ENCODE results near the gene SGCG.

Gene SGCG

DNA sequence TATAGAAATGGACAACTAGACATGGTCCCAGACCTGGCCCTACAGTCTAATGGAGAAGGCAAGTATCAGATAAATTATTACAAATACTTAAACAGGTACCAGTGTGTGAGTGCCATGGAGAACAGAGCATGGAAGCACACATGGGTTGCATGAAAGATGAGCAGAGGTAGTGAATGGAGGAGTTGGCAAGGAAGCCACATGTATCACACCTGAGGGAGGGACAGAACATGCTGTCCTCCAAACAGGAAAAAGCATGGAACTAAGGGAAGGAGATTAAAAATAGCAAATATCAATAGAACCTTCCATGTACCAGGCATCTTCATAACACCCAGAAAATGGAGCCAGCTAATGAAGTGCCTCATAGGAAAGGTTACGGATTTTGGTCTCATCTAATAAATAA is 166.8 kb downstream of the SGCG start:
- H3K4me3 ChIP-seq (ENCODE audit: low read depth, low read length), result no peak overlapping the region
- DNase-seq (ENCODE audit: low read depth), result no peak
- TF ChIP-seq CTCF (IDR thresholded peaks at IDR 0.05; ENCODE audit: insufficient read depth, low read depth, low read length, missing control alignments), result no peak

DNA sequence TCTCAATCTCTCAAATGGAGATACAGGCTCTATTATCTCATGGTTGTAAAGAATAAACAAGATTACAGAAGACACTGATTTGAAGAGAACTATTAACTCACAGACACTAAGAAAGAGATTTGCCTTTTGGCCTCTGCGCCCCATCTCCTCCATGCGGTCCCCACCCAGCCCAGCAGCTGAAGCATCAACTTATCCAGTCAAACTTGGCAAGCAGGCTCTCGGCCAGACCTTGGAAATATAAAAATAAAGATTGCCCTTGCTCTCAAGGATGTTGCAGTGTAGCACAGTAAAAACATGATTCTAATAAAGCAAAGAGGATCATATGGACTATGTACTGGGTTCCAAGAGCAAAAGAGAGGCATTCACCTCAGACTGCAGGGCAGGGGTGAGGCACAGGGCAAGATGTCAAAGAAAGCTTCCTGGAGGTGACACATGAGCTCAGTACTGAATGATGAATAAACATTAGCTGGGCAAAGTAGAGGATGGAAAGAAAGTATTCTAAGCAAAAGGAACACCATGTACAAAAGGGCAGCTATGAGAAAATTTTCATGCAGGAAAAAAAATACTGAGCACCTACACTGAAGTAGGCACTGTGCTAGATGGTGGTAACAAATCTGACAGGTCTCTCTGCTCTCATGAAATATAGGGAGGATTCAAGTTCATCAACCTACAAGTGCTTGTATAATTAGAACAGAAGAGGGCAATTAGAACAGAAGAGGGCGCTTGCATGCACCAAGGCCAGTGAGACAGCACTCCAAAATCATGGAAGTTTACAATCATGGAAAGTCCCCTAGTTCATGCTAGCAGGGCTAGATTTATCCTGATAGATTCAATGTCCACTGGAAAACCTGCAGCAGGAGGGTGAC is 167.7 kb downstream of the SGCG start:
- no peak for DNase-seq (ENCODE audit: low read depth)
- no peak overlapping the region for H3K4me3 ChIP-seq (ENCODE audit: low read depth, low read length)
- no peak for TF ChIP-seq CTCF (IDR thresholded peaks at IDR 0.05; ENCODE audit: insufficient read depth, low read depth, low read length, missing control alignments)

- no peak for TF ChIP-seq CTCF (IDR thresholded peaks at IDR 0.05; ENCODE audit: insufficient read depth, low read depth, low read length, missing control alignments)
- no peak for DNase-seq (ENCODE audit: low read depth)
- no peak overlapping the region for H3K4me3 ChIP-seq (ENCODE audit: low read depth, low read length)
Observed at GRCh38 chr13:23349161-23349897, 168.6 kb downstream of the SGCG start.

DNA sequence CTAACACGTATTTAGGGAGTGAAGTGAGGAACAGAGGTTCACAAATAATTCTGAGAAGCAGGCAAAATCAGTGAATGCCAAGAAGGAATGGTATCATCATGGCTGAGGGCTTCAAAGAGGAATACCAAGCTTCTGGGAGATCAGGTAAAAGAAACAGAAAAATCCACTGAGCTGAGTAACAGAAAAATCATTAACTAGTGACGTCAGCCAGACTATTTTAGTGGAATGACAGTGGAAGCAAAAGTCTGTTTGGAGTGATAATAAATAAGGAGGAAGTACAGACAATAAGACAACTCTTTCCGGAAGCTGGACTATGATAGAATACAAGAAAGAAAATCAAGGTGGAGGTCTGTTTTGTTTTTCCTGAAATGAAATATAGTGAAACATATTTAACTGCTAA is 169.2 kb downstream of the SGCG start:
- DNase-seq (ENCODE audit: low read depth), result no peak
- no peak overlapping the region for H3K4me3 ChIP-seq (ENCODE audit: low read depth, low read length)

DNA sequence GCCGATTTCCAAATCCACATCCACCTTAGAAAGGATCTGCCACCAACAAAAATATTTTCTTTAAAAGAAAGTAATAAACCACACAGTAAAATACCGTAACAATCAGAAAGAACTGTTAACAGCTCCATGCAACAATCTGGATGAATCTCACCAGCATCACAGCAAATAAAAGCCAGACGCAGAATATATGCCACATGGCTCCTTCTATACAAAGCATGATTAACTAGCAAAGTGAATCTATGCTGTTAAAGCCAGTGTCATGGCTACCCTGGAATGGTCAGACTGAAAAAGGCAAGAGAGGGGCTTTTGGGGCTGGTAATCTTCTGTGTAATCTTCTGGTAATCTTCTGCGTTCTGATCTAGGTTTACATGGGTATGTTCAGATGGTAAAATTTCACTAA is 171.4 kb downstream of the SGCG start:
- no peak overlapping the region for H3K4me3 ChIP-seq (ENCODE audit: low read depth, low read length)
- no peak for DNase-seq (ENCODE audit: low read depth)
- no peak for TF ChIP-seq CTCF (IDR thresholded peaks at IDR 0.05; ENCODE audit: insufficient read depth, low read depth, low read length, missing control alignments)

More for the DNA sequence above, 169.2 kb downstream of the SGCG start:
- TF ChIP-seq CTCF (IDR thresholded peaks at IDR 0.05; ENCODE audit: insufficient read depth, low read depth, low read length, missing control alignments), result no peak

DNA sequence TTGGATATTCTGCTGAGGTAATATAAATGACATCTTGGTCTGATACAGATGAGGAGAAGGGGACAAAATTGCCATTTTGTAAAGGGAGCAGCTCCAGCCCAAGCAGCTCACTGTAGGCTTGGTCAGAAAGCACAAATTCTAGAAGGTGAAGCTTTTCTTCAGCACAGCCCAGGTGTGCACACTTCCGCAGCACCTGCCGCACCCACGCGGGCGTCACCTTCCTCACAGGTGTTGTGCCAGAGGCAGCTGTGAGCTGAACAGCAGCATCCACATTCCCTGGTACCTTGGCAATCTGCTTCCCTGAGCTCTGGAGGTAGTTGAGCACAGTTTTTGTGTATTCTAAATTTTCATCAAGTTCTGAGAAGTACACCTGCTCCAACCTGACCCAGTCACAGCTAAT is 173.7 kb downstream of the SGCG start:
- H3K4me3 ChIP-seq (ENCODE audit: low read depth, low read length), result no peak overlapping the region
- TF ChIP-seq CTCF (IDR thresholded peaks at IDR 0.05; ENCODE audit: insufficient read depth, low read depth, low read length, missing control alignments), result no peak
- DNase-seq (ENCODE audit: low read depth), result no peak

Measured in GM12865 (cell line).